ENCODE results near the gene LTB4R2. TPM values are rescaled to one million over a fixed set of nuclear protein-coding genes. Genes with fewer than 3 reads are reported as not detected.
A peak's percentile ranks its signal among the peaks of the same experiment; 100 is the strongest.

LTB4R2 gene
- total RNA-seq, 2 donors from 2014 or later: 17.3 to 23.3 TPM

GRCh38 chr14:24337144-24337823, 27.3 kb downstream of the LTB4R2 start:
- Mint-ChIP-seq H3K27ac (no peak overlapping the region), H3K27me3 (peaks cover 14% of the 10 kb centered on the region), H3K4me1 (peaks cover 32% of the 10 kb centered on the region), H3K36me3 (ENCODE audit: low read depth) (peaks cover 5% of the 10 kb centered on the region), H3K4me3 (peak overlapping the region; percentile 91)
- no peak for DNase-seq
- H3K9me3 ChIP-seq (ENCODE audit: control insufficient read depth, low read length, poor library complexity, severe bottlenecking): no peaks in the 10 kb centered on the region
- ATAC-seq: no peak

DNA sequence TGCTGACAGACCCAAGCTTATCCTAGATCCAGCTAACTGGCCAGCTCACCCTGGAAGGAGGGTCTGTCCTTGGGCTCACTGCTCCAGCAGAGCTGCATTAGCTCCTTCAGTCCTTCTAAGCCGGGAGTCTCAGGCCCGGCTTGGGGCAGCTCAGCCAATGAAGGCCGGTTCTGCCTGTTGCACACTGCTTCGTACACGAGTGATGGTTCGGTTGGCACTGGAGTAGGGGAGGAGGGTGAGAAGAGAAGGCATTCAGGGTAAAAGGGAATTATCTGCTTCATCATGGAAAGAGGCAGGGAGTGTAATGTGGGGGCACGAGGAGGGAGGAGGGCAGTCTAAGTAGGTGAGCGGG, 27.9 kb downstream of the LTB4R2 start:
- H3K4me1 Mint-ChIP-seq: peaks cover 26% of the 10 kb centered on the region
- peaks cover 5% of the 10 kb centered on the region for H3K36me3 Mint-ChIP-seq (ENCODE audit: low read depth)
- H3K27me3 Mint-ChIP-seq: peaks cover 13% of the 10 kb centered on the region
- no peak overlapping the region for H3K27ac Mint-ChIP-seq
- H3K4me3 Mint-ChIP-seq: peak overlapping the region; percentile 91
- no peak for DNase-seq
- no peak for ATAC-seq
- no peaks in the 10 kb centered on the region for H3K9me3 ChIP-seq (ENCODE audit: control insufficient read depth, low read length, poor library complexity, severe bottlenecking)

GRCh38 chr14:24338843-24339242, 28.9 kb downstream of the LTB4R2 start:
- Mint-ChIP-seq H3K27ac (peak overlapping the region; percentile 69), H3K4me1 (peaks cover 26% of the 10 kb centered on the region), H3K4me3 (peak overlapping the region; percentile 91), H3K27me3 (peaks cover 18% of the 10 kb centered on the region), H3K36me3 (ENCODE audit: low read depth) (peaks cover 6% of the 10 kb centered on the region)
- no peak for DNase-seq
- H3K9me3 ChIP-seq (ENCODE audit: control insufficient read depth, low read length, poor library complexity, severe bottlenecking): no peaks in the 10 kb centered on the region
- ATAC-seq: no peak

DNA sequence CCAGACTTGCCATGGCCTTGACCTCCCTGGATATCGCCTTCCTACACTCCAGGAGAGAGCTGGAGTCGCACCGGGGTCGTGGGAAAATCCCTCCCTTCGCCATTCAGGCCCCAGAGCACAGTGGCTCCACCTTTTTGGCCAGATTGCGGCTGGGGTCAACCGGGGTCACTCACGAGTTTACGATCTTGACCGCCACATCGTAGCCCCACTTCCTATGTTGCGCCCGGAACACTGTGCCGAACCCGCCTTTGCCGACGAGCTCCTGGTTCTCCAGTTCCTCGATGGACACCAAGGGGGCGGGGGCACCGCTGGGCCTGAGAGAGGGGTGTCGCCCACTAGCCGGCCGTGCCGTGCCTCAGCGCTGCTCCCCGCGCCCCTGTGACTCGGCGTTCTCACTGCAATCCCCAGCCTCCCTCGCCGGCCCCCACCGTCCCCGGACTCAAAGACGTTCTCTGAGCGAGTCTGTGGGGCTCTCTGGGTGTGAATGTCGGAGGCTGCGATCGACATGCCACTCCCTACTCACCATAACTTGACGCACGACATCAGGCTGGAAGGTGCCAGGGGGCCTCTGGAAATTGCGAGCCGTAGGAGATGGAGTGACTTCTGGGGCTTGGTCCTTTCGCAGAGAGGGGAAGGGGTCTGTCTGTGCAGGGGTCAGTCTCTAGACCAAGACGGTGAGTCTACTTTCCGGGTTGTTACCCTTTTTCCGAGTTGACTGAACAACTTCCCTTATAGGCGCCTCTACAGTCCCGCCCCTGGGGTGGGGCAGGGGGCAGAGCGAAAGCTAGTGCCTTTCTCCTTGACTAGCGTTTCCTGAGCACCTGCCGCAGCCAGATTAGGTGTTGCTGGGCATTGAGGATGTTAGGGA, 29.6 kb downstream of the LTB4R2 start, which contains the start of gene RIPK3:
TSS of gene RIPK3 (minus strand) at position 708 of the 868 bp plus-strand sequence. CDS start at position 543, 165 bp downstream.
- peak within 1 kb of the TSS; percentile 69 for H3K27ac Mint-ChIP-seq
- H3K36me3 Mint-ChIP-seq (ENCODE audit: low read depth): peaks cover 7% of the 10 kb centered on the region
- ATAC-seq: peak; percentile 95

GRCh38 chr14:24340606-24341005, 30.7 kb downstream of the LTB4R2 start:
- Mint-ChIP-seq H3K4me1 (peaks cover 21% of the 10 kb centered on the region), H3K4me3 (no peak overlapping the region), H3K36me3 (ENCODE audit: low read depth) (peaks cover 7% of the 10 kb centered on the region), H3K27me3 (peaks cover 26% of the 10 kb centered on the region), H3K27ac (no peak overlapping the region)
- DNase-seq (no peak), ATAC-seq (no peak)
- no peaks in the 10 kb centered on the region for H3K9me3 ChIP-seq (ENCODE audit: control insufficient read depth, low read length, poor library complexity, severe bottlenecking)

More for the DNA sequence above, 29.6 kb downstream of the LTB4R2 start, which contains the start of gene RIPK3:
- DNase-seq: peak; percentile 46 to 51 (median 48)
- Mint-ChIP-seq H3K4me3 (peak within 1 kb of the TSS; percentile 91), H3K4me1 (peaks cover 26% of the 10 kb centered on the region), H3K27me3 (peaks cover 23% of the 10 kb centered on the region)
- no peaks in the 10 kb centered on the region for H3K9me3 ChIP-seq (ENCODE audit: control insufficient read depth, low read length, poor library complexity, severe bottlenecking)

DNA sequence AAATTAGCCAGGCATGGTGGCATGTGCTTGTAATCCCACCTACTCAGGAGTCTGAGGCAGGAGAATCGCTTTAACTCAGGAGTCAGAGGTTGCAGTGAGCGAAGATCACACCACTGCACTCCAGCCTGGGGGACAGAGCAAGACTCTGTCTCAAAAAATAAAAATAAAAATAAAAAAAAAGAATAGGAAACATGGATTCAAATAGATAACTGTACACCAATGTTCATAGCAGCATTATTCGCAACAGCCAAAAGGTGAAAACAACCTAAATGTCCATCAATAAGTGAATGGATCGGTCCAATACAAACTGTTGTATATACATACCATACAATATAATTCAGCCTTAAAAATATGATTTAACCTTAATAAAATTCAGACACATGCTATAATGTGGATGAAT, 32.9 kb downstream of the LTB4R2 start:
- no peak overlapping the region for H3K27ac Mint-ChIP-seq
- DNase-seq (no peak), ATAC-seq (no peak)
- H3K4me3 Mint-ChIP-seq: no peak overlapping the region
- no peaks in the 10 kb centered on the region for H3K9me3 ChIP-seq (ENCODE audit: control insufficient read depth, low read length, poor library complexity, severe bottlenecking)
- peaks cover 40% of the 10 kb centered on the region for H3K27me3 Mint-ChIP-seq
- peaks cover 2% of the 10 kb centered on the region for H3K36me3 Mint-ChIP-seq (ENCODE audit: low read depth)
- peaks cover 16% of the 10 kb centered on the region for H3K4me1 Mint-ChIP-seq

DNA sequence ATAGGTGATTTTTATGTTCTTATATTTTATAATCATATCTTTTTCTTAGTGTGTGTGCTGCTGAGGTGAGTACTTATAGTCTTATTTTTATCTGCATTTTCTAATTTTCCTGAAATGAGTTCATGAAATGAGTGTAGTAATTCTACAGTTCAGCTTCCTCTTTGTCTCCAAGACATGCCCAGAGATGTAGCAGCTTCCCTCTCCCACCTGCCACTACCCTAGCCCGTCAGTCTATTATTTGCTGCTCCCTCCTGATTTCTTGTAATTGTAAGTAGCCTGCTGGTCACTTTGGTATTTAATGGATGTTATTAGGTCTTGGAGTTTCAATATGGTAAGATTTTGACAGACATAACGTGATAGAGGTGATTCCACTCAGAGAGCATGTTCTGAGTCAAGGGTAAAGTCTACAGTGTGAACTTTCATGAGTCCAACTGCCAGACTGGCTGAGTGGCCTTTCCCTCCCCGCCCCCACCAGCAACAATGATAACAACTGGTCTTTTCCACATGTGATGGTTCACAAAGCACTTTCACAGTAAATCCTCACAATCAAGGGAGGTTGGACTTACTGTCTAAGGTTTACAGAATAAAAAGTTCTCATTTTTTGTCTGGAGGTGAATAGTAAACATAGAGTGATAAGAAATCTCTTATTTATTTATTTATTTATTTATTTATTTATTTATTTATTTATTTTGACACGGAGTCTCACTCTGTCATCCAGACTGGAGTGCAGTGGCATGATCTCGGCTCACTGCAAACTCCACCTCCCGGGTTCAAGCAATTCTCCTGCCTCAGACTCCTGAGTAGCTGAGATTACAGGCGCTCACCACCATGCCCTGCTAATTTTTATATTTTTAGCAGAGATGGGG, 34.1 kb downstream of the LTB4R2 start:
- DNase-seq: no peak
- peaks cover 8% of the 10 kb centered on the region for H3K4me1 Mint-ChIP-seq
- peaks cover 49% of the 10 kb centered on the region for H3K27me3 Mint-ChIP-seq
- no peaks in the 10 kb centered on the region for H3K9me3 ChIP-seq (ENCODE audit: control insufficient read depth, low read length, poor library complexity, severe bottlenecking)
- H3K27ac Mint-ChIP-seq: no peak overlapping the region
- peaks cover 2% of the 10 kb centered on the region for H3K36me3 Mint-ChIP-seq (ENCODE audit: low read depth)
- ATAC-seq: no peak
- no peak overlapping the region for H3K4me3 Mint-ChIP-seq

GRCh38 chr14:24347134-24347533, 37.2 kb downstream of the LTB4R2 start:
- Mint-ChIP-seq H3K27me3 (peaks cover 80% of the 10 kb centered on the region), H3K27ac (no peak overlapping the region)

DNA sequence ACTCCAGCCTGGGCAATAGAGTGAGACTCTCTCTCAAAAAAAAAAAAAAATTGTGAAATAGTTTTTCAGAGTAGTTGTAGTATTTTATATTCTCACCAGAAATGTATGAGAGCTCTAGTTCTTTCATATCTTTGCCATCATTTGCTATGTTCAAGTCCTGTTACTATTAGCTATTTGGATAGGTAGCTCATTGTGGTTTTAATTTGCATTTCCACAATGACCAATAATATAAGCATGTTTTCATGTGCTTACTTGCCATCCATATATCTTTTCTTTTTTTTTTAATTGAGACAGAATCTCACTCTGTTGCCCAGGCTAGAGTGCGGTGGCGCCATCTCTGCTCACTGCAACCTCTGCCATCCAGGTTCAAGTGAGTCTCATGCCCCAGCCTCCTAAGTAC, 38.2 kb downstream of the LTB4R2 start:
- Mint-ChIP-seq H3K4me1 (no peaks in the 10 kb centered on the region), H3K36me3 (ENCODE audit: low read depth) (peaks cover 10% of the 10 kb centered on the region), H3K27me3 (peaks cover 82% of the 10 kb centered on the region), H3K4me3 (no peak overlapping the region), H3K27ac (no peak overlapping the region)
- ATAC-seq (no peak), DNase-seq (no peak)
- H3K9me3 ChIP-seq (ENCODE audit: control insufficient read depth, low read length, poor library complexity, severe bottlenecking): no peaks in the 10 kb centered on the region

More at GRCh38 chr14:24347134-24347533, 37.2 kb downstream of the LTB4R2 start:
- H3K9me3 ChIP-seq (ENCODE audit: control insufficient read depth, low read length, poor library complexity, severe bottlenecking): no peaks in the 10 kb centered on the region
- DNase-seq: no peak
- ATAC-seq: no peak
- H3K4me1 Mint-ChIP-seq: no peaks in the 10 kb centered on the region
- no peak overlapping the region for H3K4me3 Mint-ChIP-seq
- H3K36me3 Mint-ChIP-seq (ENCODE audit: low read depth): peaks cover 10% of the 10 kb centered on the region

- H3K36me3 Mint-ChIP-seq (ENCODE audit: low read depth): peaks cover 10% of the 10 kb centered on the region
- no peak for ATAC-seq
Measured at GRCh38 chr14:24349742-24350141, 39.8 kb downstream of the LTB4R2 start.

GRCh38 chr14:24351517-24351916, 41.6 kb downstream of the LTB4R2 start:
- no peak overlapping the region for H3K27ac Mint-ChIP-seq
- H3K36me3 Mint-ChIP-seq (ENCODE audit: low read depth): peaks cover 10% of the 10 kb centered on the region
- DNase-seq: no peak
- peaks cover 5% of the 10 kb centered on the region for H3K4me1 Mint-ChIP-seq
- ATAC-seq: no peak
- peaks cover 72% of the 10 kb centered on the region for H3K27me3 Mint-ChIP-seq
- H3K9me3 ChIP-seq (ENCODE audit: control insufficient read depth, low read length, poor library complexity, severe bottlenecking): no peaks in the 10 kb centered on the region
- no peak overlapping the region for H3K4me3 Mint-ChIP-seq

More at GRCh38 chr14:24349742-24350141, 39.8 kb downstream of the LTB4R2 start:
- H3K4me1 Mint-ChIP-seq: peaks cover 5% of the 10 kb centered on the region
- H3K27ac Mint-ChIP-seq: no peak overlapping the region
- DNase-seq: no peak
- H3K27me3 Mint-ChIP-seq: peaks cover 85% of the 10 kb centered on the region
- no peaks in the 10 kb centered on the region for H3K9me3 ChIP-seq (ENCODE audit: control insufficient read depth, low read length, poor library complexity, severe bottlenecking)
- no peak overlapping the region for H3K4me3 Mint-ChIP-seq

DNA sequence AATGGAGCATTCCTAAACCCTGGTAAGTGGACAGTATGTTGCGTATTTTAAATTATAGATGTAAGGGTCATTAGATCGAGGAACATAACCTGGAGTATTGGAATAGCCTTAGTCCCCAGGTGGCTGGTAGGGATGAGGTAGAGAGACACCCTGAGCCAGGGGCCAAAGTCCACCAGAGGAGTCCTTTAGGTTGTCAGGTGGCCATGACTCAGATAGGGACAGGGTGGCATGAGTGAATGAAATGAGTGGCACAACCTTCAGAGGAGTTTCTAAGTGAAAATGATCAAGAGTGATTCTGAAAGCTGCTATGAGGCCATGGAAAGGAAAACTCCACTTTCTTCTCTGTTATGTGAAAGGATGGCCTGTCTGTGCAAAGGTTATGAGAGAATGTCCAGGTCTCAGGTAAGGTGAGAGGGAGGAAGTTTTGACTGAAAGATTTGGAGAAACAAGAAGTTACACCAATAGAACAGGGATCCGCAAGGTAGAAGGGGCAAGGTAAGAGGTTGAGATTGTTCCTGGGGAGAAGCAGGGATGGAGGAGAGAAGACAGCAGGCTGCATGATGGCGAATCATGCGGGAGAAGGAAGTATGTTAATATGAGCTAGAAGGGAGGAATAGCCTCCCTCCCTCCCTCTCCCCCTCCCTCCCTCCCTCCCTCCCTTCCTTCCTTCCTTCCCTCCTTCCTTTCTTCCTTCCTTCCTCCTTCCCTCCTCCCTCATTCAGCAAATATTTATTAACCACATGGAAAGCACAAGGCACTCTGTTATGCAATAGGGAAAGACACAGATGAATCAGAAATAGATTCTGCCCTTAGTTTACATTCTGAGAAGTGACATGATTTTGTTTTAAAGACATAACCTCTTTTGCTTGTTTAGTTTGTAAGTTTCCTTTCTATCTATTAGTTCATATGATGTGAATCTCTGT, 43.9 kb downstream of the LTB4R2 start:
- Mint-ChIP-seq H3K36me3 (ENCODE audit: low read depth) (peaks cover 10% of the 10 kb centered on the region), H3K27me3 (peaks cover 56% of the 10 kb centered on the region), H3K4me1 (peaks cover 5% of the 10 kb centered on the region)

More for the DNA sequence above, 43.9 kb downstream of the LTB4R2 start:
- H3K9me3 ChIP-seq (ENCODE audit: control insufficient read depth, low read length, poor library complexity, severe bottlenecking): no peaks in the 10 kb centered on the region
- Mint-ChIP-seq H3K4me3 (no peak overlapping the region), H3K27ac (peak overlapping the region; percentile 57)
- no peak for ATAC-seq
- DNase-seq: no peak
